HG02678 (cell line): Measurements from ENCODE around the gene JAG1.

Experiments
- ATAC-seq: cut with Tn5 transposase; IDR thresholded peaks from one replicate; pipeline ENCODE4 v1.9.1; 2021; ENCODE audit warnings: mild to moderate bottlenecking, moderate library complexity; ENCODE audit not compliant: unreplicated experiment

Gene JAG1

DNA sequence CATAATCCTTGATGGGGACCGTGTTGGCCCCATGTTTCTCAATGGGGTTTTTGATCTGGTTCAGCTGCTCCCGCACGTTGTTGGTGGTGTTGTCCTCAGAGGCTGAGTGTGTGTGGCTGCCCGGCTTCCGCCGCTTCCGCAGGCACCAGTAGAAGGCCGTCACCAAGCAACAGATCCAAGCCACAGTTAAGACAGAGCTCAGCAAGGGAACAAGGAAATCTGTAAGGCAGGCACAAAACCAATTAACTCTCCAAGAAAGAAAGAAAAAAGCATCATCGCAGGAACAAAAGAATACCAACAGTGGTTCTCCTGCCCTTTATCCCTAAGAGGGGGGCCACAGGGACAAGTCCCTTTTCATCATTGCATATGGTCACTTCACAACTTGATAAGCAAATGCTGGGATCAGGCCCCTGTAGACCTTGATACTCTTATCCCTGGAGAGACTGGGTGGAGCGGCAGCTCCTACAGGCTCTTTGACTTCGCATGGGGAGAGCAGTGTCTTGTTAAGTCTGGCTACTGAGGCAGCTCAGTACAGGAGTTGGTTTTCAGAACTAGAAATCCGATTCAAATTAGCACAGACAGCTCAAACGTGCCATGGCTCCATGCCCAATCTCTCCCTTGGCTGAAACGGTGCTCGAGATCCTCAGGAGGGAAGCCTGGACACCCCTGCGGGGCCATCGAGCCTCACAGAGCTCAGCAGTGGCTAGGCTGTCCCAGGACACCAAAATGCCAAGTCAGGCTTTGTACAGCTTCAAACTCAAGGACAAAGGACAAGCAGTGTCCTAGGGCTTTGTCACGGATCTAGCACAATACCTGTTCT lies 33.9 kb downstream of the JAG1 start:
- no peak for ATAC-seq

DNA sequence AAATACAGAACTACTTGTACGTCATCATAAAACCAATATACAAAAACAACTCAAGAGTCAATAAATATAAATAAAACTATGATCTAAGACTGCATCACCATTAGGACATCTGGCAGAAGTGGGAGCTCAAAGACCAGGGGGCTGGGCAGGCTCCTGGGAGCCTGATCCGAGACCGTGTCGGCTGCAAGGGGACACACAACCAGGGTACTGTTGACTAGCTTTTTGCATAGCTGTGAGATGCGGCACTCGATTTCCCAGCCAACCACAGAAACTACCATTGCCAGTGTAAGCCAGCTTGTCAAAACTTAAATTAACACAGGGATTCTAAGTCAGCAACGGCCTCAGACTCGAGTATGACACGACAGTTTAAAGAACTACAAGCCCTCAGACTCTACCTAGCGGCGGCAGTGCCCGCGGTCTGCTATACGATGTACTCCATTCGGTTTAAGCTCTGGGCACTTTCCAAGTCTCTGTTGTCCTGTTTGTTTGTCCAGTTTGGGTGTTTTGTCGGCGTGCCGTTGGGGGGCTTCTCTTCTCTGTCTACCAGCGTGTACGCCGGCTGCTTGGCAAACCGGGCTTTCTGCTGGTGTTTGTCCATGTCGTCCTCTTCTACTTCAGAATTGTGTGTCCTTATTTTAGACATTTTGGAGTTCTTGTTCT lies 34.6 kb downstream of the JAG1 start:
- no peak for ATAC-seq

DNA sequence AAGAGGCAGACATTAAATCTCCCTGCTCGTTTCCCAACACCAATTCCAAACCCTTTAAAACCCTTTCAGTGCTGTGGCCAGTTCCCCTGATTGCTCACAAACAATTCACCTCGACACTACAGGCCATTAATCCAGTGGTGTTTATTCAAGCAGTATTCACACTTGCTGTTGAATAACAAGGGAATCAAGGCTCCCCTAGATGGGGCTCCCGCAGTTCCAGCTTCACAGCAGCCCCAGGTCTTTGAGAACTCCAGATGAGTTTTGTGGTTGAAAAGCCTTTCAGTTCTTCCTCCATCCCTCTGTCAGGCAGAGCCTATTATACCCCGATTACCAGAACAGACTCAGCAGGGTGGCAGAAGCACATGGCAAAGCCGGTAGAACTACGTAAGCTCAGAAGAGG lies 36.2 kb downstream of the JAG1 start:
- no peak for ATAC-seq

DNA sequence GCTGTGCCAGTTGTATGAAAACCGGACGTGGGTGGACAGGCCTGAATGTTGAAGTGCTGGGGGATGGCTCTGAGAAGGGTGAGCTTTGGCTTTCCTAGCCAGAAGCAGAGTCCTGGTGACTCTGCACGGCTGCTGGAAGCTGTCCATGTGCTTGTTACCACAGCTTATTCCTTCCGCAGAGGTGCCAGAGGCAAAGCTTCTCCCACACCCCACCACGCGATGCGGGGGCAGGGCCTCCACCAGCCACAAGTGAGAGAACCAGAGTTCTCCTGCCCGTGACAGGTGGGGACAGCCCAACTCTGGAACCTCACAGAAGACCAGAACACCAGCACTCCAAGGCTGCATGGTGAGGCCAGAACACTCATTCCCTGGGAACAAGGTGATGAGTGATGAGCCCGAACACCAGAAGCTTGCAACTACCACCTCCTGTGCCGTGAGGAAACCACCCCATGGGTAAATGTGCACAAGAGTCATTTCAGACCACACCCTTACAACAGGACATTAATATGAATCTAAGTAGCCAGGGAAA lies 36.7 kb downstream of the JAG1 start:
- ATAC-seq = no peak

DNA sequence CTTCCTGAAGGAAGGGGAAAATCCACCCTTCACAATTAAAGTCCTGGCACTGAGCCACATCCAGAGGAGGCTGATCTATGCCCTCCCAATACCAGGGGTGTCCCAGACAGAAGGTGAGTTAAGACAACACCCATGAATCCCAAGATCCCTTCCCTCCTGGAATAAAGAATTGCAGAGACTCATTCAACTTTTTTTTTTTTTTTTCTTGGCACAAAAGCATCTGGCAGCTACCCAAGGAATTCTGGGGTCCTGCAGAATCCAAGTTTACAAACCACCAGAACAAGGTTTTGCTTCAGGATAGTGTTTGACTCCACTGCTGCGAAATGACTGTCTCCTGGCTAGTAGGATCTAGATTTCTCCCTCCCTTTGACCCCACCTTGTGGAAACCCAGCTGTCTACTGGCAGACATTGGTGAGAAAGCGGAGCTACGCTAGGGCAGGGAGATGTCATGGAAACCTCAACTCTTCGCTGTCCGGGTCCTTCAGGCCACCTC lies 37.4 kb downstream of the JAG1 start:
- ATAC-seq = no peak

DNA sequence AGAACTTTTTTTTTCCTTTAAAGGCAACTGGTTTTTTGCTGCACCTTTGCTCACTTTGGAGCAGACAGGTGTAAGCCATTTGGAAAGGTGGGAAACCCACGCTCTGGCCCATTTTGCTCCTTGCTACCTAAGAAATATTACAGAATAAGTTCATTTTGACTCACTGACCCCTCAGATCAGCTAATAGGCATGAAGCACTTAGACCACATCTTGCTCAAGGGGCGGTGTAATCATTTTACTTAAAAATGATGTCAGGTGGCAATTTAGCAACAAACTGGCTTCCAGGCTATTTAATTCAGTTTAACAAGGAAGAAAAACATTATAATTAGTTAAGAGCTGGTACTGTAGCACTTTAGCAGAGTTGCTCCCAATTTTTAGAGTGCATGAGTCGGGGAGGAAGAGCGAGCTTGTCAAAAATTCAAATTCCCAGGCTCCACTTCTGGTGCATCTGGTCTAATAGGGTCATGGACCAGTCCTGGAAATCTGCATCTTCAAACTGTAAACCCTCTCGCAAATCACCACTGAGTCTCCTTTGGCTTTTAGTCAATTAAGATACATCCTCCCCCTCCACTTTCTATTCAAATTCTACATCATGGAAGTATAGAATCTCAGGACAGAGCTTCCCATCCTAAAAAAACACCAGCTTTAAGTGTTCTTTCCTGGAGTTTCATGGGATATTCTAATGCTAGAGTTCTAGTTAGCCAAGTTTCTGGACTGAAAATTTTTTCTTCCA lies 38.2 kb downstream of the JAG1 start:
- no peak for ATAC-seq

DNA sequence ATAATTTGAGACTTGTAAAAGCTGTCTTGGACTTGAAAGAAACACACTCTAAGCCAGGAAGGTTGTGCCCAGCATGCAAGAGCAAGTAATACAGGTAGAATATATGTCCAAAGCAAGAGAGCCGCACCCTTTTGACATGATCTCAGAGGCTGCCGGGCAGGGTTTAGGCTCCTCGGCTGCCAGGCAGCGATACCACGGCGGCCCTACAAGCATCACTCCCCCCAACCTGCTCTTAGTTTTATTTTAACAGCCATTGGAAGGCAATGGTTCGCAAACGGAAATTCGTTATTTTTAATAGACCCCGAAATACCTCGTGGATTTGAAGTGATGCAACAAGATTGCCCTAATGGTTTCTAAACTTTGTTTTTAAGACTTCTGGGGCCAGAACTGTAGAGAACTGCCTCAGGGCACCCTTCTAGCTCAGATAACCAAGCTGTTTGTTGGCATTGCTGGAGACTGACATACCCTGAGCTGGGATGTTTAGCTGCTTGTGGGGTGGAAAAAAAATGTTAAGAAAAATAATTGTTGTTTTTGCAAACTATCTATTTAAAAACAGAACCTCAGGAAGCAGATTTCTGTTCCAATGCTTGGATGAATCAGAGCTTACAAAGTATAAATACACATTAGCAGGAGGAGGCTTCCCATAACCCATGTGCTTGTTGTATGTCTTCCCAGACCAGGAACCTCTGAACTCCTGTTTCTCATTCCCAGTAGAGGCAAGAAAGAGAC lies 39.0 kb downstream of the JAG1 start:
- no peak for ATAC-seq

DNA sequence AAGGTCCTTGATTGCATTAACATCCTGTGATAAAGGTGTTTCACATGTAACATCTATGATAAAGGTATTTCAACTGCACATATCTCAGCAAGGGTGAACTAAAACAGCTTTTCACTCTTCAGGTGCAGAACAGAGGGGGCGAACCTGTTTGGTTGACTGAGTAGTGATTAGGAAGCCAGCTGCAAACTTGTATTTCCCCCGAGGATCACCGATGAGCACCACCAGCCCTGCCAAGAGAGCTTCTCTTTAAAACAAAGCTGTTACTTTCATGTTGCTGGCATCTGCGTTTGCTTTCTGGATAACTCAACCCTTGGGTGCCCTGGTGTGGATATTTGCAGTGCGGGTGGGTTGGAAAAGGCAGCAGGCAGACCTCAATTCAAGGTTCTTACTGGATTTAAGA lies 39.6 kb downstream of the JAG1 start:
- no peak for ATAC-seq

DNA sequence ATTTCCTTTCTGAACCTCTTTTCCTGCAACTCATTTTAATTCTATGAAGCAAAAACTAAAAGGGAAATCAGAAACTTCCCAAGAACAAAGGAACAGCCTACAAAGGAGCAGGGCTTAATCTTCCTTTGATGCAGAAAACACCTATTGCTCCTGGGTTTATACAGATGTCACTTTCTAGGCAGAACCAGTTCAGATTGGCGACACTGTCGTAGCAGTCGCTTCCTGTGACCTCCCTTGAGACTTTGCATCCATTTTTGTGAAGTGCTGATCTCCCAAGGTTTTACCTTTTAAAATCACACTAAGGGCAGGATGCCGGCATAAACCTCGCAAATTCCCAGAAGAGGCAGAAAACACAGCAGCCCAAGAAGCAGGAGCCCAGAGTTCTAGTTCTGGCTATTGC lies 40.1 kb downstream of the JAG1 start:
- no peak for ATAC-seq

DNA sequence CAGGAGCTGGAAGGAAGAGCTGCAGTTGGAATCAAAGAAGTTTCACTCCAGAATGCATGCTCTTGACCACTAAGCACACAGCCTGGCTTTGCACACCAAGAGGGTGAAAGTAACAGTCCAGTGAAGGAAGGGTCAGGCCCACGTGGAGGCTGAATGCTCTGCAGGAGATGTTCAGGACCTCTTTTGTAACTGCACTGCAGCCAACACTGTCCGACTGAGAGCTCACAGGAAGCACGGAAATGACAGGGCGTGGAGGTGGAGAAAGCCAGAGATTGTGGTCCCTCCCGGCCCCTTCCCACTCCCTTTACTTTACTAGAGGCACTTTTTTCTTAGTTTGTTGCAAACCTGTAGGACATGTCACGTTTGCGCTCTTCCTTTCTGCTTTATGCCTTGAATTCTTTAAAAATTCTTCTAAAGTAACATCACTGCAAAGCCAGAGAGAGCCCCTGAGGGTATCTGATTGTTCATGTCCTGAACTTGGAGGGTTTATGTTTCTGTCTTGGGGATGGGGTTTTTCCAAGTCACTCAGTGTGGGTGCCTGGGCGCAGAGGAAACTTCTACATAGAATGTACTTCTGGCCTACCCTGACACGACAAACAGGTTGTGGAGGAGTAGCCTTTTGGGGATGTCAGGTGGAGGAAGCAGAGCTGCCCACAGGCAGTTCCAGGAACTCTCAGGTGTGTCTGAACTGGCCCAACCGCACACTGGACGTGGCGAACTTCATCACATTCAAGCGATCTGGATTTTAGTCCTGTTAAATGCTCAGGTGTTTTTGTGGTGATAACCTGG lies 40.9 kb downstream of the JAG1 start:
- ATAC-seq = no peak

DNA sequence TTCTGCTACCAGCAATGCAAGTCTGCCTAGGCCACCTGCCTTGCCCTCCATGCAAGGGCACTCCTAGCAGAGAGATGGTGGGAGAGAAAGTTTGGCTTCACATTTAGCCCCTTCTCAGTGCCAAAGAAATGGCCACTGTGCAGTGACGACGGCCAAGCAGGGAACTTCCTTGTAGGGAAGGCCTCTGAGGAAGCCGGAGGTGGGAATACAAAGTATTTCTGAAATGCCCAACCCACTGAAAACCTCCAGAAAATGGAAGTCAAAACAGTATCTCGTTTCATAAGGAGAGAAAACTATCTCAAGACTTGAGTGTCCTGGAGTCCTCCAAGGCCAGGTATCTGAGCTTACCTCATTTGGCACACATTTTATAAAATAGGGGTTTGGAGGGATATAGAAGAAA lies 42.7 kb downstream of the JAG1 start:
- ATAC-seq = no peak

DNA sequence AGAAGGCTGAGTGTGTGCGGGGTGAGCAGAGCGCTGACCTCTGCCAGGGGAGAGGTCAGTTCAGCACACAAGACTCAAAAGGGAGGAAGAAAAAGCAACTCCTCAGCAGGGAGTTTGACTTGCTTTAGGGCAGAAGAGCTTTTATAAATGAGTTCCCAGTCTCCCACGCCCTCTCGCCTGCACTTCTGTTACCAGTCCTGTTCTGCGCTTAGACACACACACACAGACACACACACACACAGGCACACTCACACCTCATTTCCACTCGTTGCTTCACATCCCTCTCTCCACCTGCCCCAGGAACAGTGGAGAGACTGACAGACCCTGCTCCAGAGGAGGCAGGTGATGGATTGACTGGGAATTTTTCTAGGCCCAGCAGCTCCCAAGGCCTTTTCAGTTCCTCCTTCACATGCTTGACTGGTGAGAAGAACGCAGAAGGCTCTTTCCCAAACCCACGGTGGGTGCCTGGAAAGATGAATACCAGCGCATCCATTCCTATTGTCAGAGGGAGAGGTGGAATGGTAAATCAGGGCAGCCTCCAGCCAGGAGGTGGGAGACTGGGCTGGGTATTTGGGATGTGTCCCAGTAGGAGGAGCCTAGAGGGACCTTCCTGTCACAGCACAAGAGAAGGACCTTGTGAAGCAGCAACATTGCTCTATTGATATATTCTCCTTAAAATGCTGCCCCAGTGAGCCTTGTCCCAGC lies 43.7 kb downstream of the JAG1 start:
- no peak for ATAC-seq

DNA sequence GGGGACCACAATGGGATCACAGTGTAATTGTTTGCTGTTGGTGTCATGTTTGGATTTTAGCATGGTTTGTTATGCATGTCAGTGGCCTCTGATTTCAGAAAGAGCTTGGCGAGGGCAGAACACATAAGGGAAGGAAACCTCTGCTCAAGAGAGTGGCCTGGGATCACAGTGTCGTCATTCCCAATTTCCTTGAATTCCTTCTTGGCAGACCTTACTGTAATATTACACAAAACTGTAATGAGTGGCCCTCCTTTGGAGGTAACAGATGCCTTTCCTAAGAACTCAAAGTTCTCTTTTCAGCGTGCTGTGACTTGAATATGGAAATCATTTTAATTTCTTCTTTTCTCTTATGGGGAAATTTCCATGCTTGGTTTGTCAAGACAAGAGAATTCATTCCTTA lies 46.9 kb downstream of the JAG1 start:
- ATAC-seq = no peak

DNA sequence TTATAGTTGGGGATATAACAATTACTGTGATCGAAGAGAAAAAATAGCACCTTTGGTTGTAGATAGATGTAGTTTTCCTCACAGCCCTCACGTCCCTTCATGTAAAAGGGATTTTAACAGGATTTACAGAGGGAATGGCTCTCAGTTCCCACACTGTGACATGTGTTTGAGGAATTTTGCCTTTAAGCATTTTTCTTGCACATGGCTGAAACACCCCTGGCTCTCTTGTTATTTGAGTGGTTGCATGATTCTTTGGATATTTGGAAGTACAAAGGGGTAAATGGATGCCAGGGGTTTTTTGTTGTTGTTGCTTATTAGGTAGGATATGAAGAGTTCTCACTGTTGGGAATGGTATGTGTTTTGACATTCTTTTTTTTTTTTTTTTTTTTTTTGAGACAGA lies 48.2 kb downstream of the JAG1 start:
- no peak for ATAC-seq

DNA sequence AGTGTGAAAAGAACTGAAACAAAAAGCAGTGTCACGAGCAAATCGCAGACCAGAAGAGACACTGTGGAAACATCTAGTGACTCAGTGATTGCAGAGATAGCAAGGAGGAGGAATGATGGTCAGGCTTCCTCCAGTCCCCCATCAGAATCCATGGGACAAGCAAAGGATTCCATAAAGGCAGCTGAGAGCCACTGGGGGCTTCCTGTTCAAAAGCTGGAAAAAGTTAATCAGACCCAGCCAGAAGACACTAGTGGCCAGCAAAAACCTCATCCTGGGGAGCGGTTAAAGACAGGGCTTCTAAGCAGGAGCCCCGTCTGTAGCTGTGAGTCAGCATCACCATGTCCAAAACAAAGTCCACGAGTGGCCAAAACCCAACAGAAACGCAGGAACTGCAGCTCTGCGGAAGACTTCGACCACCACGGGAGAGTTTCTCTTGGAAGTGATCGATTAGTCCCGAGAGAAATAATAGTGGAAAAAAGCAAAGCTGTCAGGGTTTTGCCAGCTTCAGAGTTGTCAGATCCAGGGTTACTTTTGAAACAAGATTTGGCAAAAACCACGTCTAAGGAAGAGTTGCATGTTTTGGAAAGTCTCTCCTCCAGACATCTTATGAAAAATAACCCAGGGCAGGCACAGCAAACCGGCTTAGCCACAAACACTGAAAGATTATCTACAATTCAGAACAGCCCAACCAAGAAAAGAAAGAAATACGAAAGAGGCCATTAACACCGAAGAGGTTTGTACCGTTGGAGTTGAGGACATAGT lies 51.0 kb downstream of the JAG1 start:
- ATAC-seq = no peak

DNA sequence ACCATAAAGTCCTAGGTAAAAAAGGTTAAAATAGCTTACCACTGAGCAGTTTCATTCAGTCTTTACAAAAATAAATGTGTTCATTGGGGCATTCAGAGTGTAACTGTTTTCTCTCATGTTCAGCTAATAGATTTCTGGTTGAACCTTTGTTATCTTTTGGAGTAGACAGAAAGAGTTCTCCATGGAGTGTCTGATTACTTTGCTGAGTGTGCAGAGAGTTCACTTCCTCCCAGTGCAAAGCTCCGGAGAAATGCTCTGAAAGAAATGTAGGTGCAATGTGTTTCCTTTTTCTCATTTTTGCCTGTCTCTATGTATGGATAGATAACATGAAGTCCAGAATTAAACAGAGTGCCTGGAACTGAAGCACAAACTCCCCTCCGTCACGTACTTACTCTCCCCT lies 52.6 kb downstream of the JAG1 start:
- no peak for ATAC-seq

DNA sequence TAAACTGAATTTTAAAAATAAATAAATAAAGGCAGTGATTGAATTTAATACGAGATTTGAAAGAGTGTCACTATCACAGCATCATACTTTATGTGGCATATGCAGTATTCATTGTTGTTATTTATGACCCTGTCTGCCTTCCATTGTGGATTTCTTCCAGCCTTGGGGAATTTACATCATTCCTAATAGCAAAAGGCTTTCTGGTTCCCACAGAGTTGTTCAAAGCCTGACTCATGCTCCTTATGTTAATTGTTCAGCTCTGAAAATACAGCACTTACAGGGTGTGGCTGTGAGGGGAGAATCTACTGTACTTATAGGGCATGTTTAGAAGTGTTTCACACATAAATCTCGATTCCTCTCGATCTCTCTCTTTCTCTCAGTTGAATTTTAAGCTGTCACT lies 54.4 kb downstream of the JAG1 start:
- no peak for ATAC-seq

DNA sequence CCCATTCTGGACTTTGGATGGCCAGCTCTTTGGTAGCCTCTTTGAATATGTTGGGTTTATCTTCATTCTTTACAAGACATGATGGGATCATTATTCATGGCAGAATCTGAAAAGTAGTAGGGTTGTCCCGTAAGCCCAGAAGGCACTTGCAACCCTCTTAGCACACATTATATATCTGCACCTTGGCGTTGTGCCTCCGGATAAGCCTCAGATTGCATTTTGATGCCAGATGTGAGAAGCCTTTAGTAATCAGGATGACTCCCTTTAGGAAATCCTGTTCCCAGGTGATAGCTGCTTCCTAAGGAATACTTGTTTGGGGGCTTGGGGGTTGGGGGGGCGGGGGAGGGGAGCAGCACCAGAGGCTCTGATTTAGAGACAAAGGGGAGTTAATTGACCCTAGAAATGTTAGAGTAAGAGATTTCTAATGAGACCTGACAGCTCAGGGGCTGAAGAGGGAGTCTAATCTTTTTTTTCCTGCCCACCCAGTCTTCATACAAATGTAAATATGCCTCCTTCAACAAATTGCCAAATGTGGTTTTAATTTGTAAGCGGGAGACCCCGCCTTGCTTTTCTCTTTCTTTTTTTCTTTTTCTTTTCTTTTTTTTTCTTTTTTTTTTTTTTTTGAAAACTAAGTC lies 55.1 kb downstream of the JAG1 start:
- ATAC-seq = no peak
